ENCODE data around the gene REL. TPM values are rescaled to one million over a fixed set of nuclear protein-coding genes. Genes with fewer than 3 reads are reported as not detected.

REL gene
- total and polyA plus RNA-seq, 4 donors: 3.4 to 37.0 (median 18.9) TPM

- TF ChIP-seq CTCF (IDR thresholded peaks at IDR 0.05; ENCODE audit: control extremely low read depth, extremely low read depth): no peak
- no peak for ATAC-seq (ENCODE audit: insufficient read depth, low FRiP score)
Observed at GRCh38 chr2:60934165-60934722, 52.9 kb downstream of the REL start.

GRCh38 chr2:60936757-60937156 is 55.4 kb downstream of the REL start:
- 33 to 78% methylated on average over 5 of the region's 5 CpGs for WGBS, 2 donors
- Histone ChIP-seq H3K9me3 (ENCODE audit: control insufficient read depth in 4 of 4, insufficient read depth in 3 of 4, low read length in 3 of 4) (peaks cover 0 to 2% (median 0%) of the 10 kb centered on the region in 4 donors), H3K9ac (ENCODE audit: insufficient read depth in 1 of 2, low read length in 2 of 2) (no peak overlapping the region), H3K4me1 (ENCODE audit: control insufficient read depth in 5 of 5, insufficient read depth in 5 of 5, low read length in 5 of 5) (peaks cover 0 to 3% (median 0%) of the 10 kb centered on the region in 5 donors), H3K36me3 (ENCODE audit: control insufficient read depth in 4 of 4, insufficient read depth in 4 of 4, low read length in 4 of 4) (peaks cover 0 to 14% (median 0%) of the 10 kb centered on the region in 4 donors), H3K27me3 (ENCODE audit: control insufficient read depth in 3 of 3, insufficient read depth in 3 of 3, low read length in 2 of 3) (no peaks in the 10 kb centered on the region), H3K4me3 (no peak overlapping the region), H3K27ac (ENCODE audit: low read depth in 1 of 2, low read length in 1 of 2) (no peak overlapping the region)
- no peak for ATAC-seq (ENCODE audit: insufficient read depth, low FRiP score)
- DNase-seq: no peak
- TF ChIP-seq CTCF (IDR thresholded peaks at IDR 0.05; ENCODE audit: control extremely low read depth, extremely low read depth): no peak

More at GRCh38 chr2:60934165-60934722, 52.9 kb downstream of the REL start:
- DNase-seq: no peak
- peaks cover 0 to 2% (median 0%) of the 10 kb centered on the region in 4 donors for H3K9me3 ChIP-seq (ENCODE audit: control insufficient read depth in 4 of 4, insufficient read depth in 3 of 4, low read length in 3 of 4)
- H3K4me1 ChIP-seq (ENCODE audit: control insufficient read depth in 5 of 5, insufficient read depth in 5 of 5, low read length in 5 of 5): peaks cover 0 to 3% (median 0%) of the 10 kb centered on the region in 5 donors
- H3K36me3 ChIP-seq (ENCODE audit: control insufficient read depth in 4 of 4, insufficient read depth in 4 of 4, low read length in 4 of 4): peaks cover 0 to 14% (median 0%) of the 10 kb centered on the region in 4 donors
- H3K9ac ChIP-seq (ENCODE audit: insufficient read depth in 1 of 2, low read length in 2 of 2): no peak overlapping the region
- WGBS, 2 donors: 48 to 64% methylated on average over 2 of the region's 2 CpGs
- no peaks in the 10 kb centered on the region for H3K27me3 ChIP-seq (ENCODE audit: control insufficient read depth in 3 of 3, insufficient read depth in 3 of 3, low read length in 2 of 3)
- H3K4me3 ChIP-seq: no peak overlapping the region
- H3K27ac ChIP-seq (ENCODE audit: low read depth in 1 of 2, low read length in 1 of 2): no peak overlapping the region

GRCh38 chr2:60938301-60938700 is 56.9 kb downstream of the REL start:
- Histone ChIP-seq H3K4me1 (ENCODE audit: control insufficient read depth in 5 of 5, insufficient read depth in 5 of 5, low read length in 5 of 5) (peaks cover 0 to 3% (median 0%) of the 10 kb centered on the region in 5 donors), H3K27me3 (ENCODE audit: control insufficient read depth in 3 of 3, insufficient read depth in 3 of 3, low read length in 2 of 3) (no peaks in the 10 kb centered on the region), H3K27ac (ENCODE audit: low read depth in 1 of 2, low read length in 1 of 2) (no peak overlapping the region), H3K9ac (ENCODE audit: insufficient read depth in 1 of 2, low read length in 2 of 2) (no peak overlapping the region), H3K4me3 (no peak overlapping the region), H3K9me3 (ENCODE audit: control insufficient read depth in 4 of 4, insufficient read depth in 3 of 4, low read length in 3 of 4) (peaks cover 0 to 2% (median 0%) of the 10 kb centered on the region in 4 donors), H3K36me3 (ENCODE audit: control insufficient read depth in 4 of 4, insufficient read depth in 4 of 4, low read length in 4 of 4) (peaks cover 0 to 12% (median 2%) of the 10 kb centered on the region in 4 donors)
- DNase-seq (no peak), ATAC-seq (ENCODE audit: insufficient read depth, low FRiP score) (no peak)
- TF ChIP-seq CTCF (IDR thresholded peaks at IDR 0.05; ENCODE audit: control extremely low read depth, extremely low read depth): no peak
- WGBS, 2 donors: 96 to 99% methylated on average over 7 of the region's 7 CpGs
